HG02981 (cell line): ENCODE results near the gene LYAR.

Source experiments
- ATAC-seq: cut with Tn5 transposase; IDR thresholded peaks from one replicate; pipeline ENCODE4 v1.9.1; 2021; ENCODE audit warnings: mild to moderate bottlenecking, moderate library complexity; ENCODE audit not compliant: unreplicated experiment

The LYAR gene, protein sequence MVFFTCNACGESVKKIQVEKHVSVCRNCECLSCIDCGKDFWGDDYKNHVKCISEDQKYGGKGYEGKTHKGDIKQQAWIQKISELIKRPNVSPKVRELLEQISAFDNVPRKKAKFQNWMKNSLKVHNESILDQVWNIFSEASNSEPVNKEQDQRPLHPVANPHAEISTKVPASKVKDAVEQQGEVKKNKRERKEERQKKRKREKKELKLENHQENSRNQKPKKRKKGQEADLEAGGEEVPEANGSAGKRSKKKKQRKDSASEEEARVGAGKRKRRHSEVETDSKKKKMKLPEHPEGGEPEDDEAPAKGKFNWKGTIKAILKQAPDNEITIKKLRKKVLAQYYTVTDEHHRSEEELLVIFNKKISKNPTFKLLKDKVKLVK

DNA sequence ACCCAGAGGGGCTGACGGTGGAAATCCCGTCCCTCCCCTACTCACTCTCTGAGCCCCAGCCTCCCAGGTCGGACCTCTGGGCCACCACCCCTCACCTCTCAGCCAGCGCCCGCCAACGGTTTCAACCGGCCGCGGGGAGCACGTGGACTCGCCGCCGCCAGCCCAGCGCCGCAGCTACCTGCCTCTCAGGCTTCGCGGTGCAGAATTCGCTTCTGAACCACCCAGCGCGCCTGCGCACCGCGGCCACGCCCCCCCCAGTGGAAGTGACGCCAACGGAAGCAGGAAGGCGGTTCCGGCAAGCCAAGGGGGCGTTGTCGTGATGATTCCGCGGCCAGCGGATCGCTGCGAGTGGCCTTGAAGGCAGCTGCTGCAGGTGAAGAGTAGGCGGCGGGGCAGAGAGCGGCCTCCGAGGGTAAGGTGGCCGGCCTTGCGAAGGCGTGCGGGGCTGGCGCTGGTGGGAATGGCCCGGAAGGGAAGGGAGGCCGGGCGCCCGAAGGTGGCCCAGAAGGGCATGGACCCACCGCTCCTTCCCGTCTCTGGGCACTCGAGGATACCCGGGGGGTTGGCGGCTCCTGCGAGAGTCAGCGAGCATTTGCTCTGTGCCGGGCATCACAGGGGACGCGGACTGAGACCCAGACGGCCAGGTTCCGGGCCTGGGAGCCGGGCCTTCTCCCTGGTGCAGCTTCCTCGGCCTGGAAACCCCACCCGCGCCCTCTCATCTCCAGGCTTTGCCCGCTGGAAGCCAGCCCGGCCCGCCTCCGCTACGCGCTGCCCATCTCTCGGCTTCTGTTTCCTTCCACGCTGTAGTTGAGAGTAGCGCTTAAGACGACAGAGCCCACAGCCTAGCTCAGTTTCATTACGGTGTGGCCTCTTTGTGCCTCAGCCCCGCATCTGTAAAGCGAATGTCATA lies at the start of gene LYAR, which contains the start of gene ZBTB49:
TSS of gene LYAR (minus strand) at position 214 of the 910 bp plus-strand sequence. CDS start 6,412 bp downstream, outside the sequence.
TSS of gene ZBTB49 (plus strand) at position 311 of the 910 bp plus-strand sequence. CDS start 9,695 bp downstream, outside the sequence.
- ATAC-seq: peak; percentile 93

DNA sequence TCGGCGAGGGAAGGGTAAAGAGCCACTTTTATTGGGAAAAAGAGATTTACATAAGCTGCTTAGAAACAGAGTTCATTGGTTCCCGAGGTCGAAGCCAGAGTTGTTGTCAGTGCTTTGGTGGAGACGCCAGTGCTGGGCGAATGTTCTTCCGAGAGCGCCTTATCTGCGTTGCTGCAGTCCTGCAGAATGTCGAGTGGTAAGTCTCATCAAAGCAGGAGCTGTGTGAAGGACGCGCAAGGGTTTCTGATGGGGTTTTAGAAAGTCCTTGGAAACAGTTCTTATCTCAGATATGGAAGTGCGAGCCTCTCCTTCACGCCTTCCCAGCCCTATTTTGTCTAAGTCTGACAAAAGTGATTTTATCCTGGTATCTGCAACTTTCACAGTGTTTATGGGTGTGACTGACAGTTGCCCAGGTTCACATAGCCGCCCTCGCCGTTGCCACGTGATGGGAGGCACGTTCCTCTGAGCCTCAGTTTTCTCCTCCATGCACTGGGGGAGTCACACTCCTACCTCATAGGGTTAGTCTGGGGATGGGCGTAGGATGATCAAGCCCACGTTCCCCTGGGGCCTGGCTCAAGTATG lies 49.6 kb upstream of the LYAR start:
- no peak for ATAC-seq

- ATAC-seq: no peak
Observed at GRCh38 chr4:4338210-4339001, 48.5 kb upstream of the LYAR start.

DNA sequence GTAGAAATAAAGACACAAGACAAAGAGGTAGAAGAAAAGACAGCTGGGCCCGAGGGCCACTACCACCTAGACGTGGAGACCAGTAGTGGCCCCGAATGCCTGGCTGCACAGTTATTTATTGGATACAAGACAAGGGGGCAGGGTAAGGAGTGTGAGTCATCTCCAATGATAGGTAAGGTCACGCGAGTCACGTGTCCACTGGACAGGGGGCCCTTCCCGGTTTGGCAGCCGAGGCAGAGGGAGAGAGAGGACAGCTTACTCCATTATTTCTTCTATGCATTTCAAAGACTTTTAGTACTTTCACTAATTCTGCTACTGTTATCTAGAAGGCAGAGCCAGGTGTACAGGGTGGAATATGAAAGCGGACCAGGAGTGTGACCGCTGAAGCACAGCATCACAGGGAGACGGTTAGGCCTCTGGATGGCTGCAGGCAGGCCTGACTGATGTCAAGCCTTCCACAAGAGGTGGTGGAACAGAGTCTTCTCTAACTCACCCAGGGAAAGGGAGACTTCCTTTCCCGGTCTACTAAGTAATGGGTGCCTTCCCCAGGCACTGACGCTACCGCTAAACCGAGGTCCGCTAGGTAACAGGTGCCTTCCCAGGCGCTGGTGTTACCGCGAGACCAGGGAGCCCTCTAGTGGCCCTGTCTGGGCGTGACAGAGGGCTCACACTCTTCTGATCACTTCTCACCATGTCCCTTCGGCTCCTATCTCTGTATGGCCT lies 45.0 kb upstream of the LYAR start:
- ATAC-seq: peak; percentile 60

DNA sequence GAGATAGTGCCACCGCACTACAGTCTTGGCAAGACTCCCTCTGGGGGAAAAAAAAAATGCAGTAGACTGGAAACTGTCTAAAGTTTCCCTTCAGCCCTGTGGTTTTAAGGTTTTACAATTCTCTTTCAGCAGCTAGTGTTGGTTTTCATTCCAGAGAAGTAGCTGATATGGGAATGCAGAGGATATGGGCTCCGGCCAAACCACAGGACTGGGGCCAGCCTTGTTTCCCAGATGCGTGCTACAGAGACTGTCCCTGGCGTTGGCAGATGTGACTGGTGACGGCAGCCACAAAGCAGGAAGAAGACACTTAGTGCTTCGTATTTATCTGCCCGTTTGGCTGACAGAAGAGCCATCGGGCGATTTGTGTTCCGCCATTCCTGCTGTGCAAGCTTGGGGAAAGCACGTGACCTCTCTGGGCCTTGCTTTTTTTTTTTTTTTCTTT lies 43.3 kb upstream of the LYAR start:
- no peak for ATAC-seq

DNA sequence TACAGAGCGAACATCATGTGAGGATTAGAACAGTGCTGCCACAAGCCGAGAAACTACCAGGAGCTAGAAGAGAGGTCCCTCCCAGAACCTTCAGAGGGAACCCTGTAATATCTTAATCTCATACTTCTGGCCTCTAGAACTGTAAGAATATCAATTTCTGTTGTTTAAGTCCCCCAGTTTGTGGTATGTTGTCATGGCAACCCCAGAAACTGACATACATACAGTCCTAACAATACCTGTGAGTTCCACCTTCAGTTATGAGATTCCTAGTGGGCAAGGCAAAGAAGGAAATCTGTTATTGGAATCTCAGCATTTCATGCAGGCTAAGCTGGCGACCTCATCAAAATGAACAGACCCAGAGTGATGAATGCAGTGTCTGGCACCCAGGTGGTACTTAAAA lies 42.6 kb upstream of the LYAR start:
- ATAC-seq: no peak

GRCh38 chr4:4330794-4331193 lies 40.8 kb upstream of the LYAR start:
- no peak for ATAC-seq

DNA sequence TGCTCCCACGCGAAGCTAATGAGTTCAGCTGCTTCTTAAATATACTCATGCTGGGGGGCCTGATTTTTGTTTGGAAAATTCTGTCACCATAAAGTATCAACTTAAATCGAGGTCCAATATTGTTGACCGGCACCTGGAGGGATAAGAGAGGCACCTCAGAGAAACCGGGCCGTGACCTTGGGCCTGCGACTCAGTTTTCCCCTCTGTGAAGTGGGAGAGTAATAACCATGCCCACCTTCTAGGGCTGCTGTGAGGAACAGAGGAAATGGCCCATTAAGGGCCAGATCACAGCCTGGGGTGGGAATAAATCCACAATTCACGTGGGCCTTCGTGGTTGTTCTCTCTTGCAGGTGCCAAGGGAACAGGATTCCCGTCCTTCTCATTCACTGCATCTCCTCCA lies 39.5 kb upstream of the LYAR start:
- ATAC-seq: no peak

DNA sequence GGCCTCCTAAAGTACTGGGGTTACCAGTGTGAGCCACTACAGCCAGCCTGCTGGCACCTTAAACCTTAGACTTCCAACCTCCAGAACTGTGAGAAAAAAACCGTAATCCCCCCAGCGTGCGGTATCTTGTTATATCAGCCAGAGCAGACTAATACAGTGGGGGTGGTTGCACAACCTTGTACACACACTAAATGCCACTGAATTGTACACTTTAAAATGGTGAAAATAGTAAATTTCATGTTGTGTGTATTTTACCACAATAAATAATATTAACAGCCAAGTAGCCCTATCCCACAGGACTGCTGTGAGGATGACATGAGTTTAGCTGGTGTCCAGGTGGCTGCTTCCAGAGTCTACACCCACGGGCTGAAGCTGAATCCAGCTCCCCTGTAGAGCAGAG lies 38.9 kb upstream of the LYAR start:
- no peak for ATAC-seq

DNA sequence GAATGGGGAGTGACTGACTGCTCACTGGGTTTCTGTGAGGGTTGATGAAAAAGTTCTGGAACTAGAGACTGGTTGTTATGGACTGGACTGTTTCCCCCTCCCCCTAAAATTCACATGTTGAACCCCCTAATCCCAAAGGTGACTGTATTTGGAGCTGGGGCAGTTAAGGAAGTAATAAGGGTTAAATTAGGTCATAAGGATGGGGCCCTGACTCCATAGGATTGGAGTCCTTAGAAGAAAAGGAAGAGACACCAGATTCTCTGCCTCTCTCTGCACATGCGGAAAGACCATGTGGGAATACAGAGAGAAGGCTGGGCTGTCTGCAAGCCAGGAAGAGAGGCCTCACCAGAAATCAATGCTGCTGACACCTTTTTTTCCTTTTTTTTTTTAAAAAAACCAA lies 38.3 kb upstream of the LYAR start:
- ATAC-seq: no peak

DNA sequence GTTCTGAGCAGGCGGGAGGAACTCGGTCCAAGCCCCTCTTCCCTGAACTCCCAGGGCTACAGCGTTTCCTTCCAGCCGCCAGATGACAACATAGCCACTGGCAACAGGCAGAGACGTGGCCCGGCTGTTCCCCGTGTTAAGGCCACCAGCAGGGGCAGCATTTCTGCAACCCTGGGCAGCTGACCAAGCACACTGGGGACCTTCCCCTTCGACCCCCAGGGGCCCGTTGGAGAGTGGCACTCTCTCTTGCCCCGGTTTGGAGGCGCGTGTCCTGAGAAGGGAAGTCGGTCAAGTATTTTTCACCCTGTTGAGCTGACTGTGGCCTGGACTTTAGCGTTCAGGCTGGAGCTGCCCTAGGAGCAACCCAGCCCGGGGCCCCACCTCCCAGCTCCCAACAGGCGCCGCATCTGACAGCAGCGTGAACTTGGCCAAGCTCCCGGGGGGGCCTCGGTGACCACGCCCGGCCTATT lies 37.7 kb upstream of the LYAR start:
- ATAC-seq: no peak

DNA sequence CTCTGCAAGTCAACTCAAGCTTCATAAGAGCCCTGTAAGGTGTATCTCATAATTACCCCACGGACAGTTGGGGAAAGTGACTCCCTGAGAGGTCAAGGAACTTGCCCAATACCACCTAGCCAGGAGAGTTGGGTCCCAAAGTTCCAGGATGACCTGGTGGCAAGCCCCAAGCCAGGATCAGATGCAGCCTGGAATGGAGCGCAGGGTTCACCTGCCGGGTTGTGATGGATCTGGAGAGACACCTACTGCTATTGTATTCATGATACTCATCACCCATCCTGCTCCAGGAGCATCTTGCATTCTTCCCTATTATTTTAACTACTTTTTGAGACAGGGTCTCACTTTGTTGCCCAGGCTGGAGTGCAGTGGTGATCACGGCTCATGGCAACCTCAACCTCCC lies 36.2 kb upstream of the LYAR start:
- ATAC-seq: no peak

DNA sequence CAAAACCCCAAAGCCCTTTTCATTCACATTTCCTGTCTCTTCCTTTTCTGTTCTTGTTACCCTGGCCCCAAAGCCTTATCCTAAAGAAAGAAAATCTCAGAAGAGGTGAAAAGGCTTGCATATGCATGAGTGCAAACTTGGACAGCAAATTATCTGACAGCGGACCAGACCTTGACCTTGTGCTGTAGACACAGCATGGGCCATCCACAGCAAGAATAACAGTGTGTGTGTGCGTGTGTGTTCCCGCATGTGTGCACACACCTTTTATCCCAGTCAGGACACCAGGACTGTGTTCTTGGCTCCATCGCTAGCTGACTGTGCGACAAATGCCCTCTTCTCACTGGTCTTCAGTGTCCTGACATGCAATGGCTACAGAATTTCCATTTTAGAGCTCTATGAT lies 35.4 kb upstream of the LYAR start:
- ATAC-seq: no peak

GRCh38 chr4:4323705-4324534 lies 34.0 kb upstream of the LYAR start:
- no peak for ATAC-seq

DNA sequence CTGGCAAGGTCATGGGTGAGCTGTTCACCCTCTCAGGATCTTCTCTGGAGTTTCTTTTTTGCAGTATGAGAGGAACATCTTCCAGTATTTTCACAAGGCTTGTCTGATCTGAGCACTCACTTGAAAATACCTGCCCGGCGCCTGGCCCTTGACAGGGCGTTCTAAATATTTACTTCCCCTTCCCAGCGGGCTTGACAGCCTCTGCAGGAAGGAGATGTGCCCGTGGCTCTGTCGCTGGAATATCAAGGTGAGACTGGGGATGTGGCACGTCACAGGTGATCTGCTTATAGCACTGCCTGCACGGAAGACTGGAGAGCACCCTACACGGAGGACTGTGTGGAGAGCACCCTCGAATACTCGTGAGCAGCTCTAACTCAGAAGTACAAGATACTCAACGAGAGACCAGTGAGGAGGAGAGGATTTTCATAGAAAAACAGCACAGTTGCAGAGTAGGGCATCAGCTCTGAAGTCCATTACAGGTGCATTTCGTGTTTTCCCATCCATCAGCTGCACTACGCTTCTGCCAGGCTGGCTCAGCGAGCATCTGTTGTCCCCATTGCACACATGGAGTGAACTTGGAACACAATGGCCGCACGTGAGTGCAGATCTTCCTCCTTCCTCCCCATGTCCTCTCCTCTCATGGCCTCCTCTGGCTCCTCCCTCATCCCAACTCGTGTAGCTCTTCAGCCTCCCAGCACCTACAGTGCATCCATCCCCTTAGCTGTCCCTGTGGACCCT lies 32.2 kb upstream of the LYAR start:
- ATAC-seq: no peak

- no peak for ATAC-seq
Observed at GRCh38 chr4:4320951-4321714, 31.2 kb upstream of the LYAR start.

- ATAC-seq: no peak
Observed at GRCh38 chr4:4320528-4320927, 30.6 kb upstream of the LYAR start.
